B cell (primary cell): ENCODE data around the gene DMPK. TPM values are rescaled to one million over a fixed set of nuclear protein-coding genes. Genes with fewer than 3 reads are reported as not detected.

Source experiments
- ATAC-seq: fragments of 200-7000 bp; cut with Tn5 transposase; one replicate; pipeline ENCODE4 v1.10.0; 2021; ENCODE audit warnings: low read depth, mild to moderate bottlenecking, moderate number of reproducible peaks, moderate library complexity
- CTCF ChIA-PET: fragments of 350-600 bp; sonication (Branson Sonifier 250); formaldehyde crosslinking; loops from one replicate; lab custom pipeline; 2021; ENCODE audit warnings: antibody characterized with exemption, inconsistent platforms; lab: Charles Lee
- POLR2A ChIA-PET: fragments of 350-600 bp; sonication (Branson Sonifier 250); formaldehyde crosslinking; loops from one replicate; lab custom pipeline; 2021; ENCODE audit warnings: antibody characterized with exemption; lab: Charles Lee
- DNase-seq: peaks from one replicate; pipeline ENCODE4 v3.0.0; 2013
- H2AFZ ChIP-seq: 2 replicates; pipeline ENCODE4 v1.6.1; 2012; ENCODE audit warnings: mild to moderate bottlenecking, low read depth, low read length; ENCODE audit not compliant: insufficient read depth, poor library complexity, severe bottlenecking
- H3K27ac ChIP-seq, 2 donors: 1 replicate in 1 of 2; 2 replicates in 1 of 2; pipeline ENCODE4 v1.5.1; 2012 to 2013; ENCODE audit warnings: low read length in 2 of 2, mild to moderate bottlenecking in 2 of 2, moderate library complexity in 1 of 2
- H3K27me3 ChIP-seq, 4 experiments: fragments of 200-600 bp in 1 of 4; sonication (generic) in 1 of 4; replicated peaks in 1 of 4; 1 replicate in 2 of 4; 2 replicates in 2 of 4; pipeline versions ENCODE4 v1.6.1 to v1.7.0; 2013 to 2016; ENCODE audit warnings: low read length in 3 of 4, mild to moderate bottlenecking in 2 of 4, mixed read lengths in 1 of 4, moderate library complexity in 1 of 4; ENCODE audit not compliant: insufficient read depth in 4 of 4, control insufficient read depth in 3 of 4; ENCODE audit errors: control extremely low read depth in 1 of 4
- H3K36me3 ChIP-seq, 2 experiments: replicated peaks in 1 of 2; 1 replicate in 1 of 2; 2 replicates in 1 of 2; pipeline versions ENCODE4 v1.6.1 to v1.7.1; 2013; ENCODE audit warnings: low read length in 1 of 2; ENCODE audit not compliant: insufficient read depth in 2 of 2, control insufficient read depth in 1 of 2; ENCODE audit errors: control extremely low read depth in 1 of 2, extremely low read depth in 1 of 2
- H3K4me1 ChIP-seq, 2 donors: fragments of 200-600 bp in 1 of 2; sonication (generic) in 1 of 2; 1 replicate in 1 of 2; 2 replicates in 1 of 2; pipeline versions ENCODE4 v1.5.1 to v1.6.1; 2013 to 2017; ENCODE audit warnings: low read length in 2 of 2; ENCODE audit not compliant: control insufficient read depth in 2 of 2, insufficient read depth in 2 of 2
- H3K4me2 ChIP-seq: replicated peaks from 2 replicates; pipeline ENCODE3; 2012; ENCODE audit warnings: mild to moderate bottlenecking, low read depth, low read length; ENCODE audit not compliant: poor library complexity, severe bottlenecking
- H3K4me3 ChIP-seq, 5 experiments: fragments of 200-600 bp in 1 of 5; sonication (generic) in 1 of 5; 1 replicate in 3 of 5; 2 replicates in 2 of 5; pipeline versions ENCODE4 v1.5.1 to v1.7.0; 2011 to 2016; ENCODE audit warnings: low read length in 4 of 5, mild to moderate bottlenecking in 4 of 5, low read depth in 2 of 5, control low read depth in 1 of 5, moderate library complexity in 1 of 5; ENCODE audit not compliant: insufficient read depth in 1 of 5; ENCODE audit errors: control extremely low read depth in 1 of 5, extremely low read depth in 1 of 5
- H3K79me2 ChIP-seq: fragments of 200-600 bp; sonication (generic); one replicate; pipeline ENCODE4 v1.6.0; 2016; ENCODE audit warnings: low read length; ENCODE audit not compliant: control insufficient read depth, insufficient read depth
- H3K9ac ChIP-seq: fragments of 200-600 bp; sonication (generic); 2 replicates; pipeline ENCODE4 v1.6.1; 2017; ENCODE audit warnings: mild to moderate bottlenecking, low read length, moderate library complexity
- H3K9me3 ChIP-seq, 3 donors: one replicate each; pipeline versions ENCODE4 v1.6.1 to v1.7.1; 2013; ENCODE audit warnings: low read length in 2 of 3; ENCODE audit not compliant: control insufficient read depth in 2 of 3, insufficient read depth in 1 of 3; ENCODE audit errors: control extremely low read depth in 1 of 3
- H4K20me1 ChIP-seq: 2 replicates; pipeline ENCODE4 v1.6.0; 2012; ENCODE audit warnings: mild to moderate bottlenecking, low read length; ENCODE audit not compliant: insufficient read depth, control insufficient read depth, poor library complexity, severe bottlenecking
- H3K27ac Mint-ChIP-seq: one replicate; pipeline ENCODE4 v1.8.0; 2021; ENCODE audit warnings: mixed read lengths
- H3K27me3 Mint-ChIP-seq: one replicate; pipeline ENCODE4 v1.8.0; 2021; ENCODE audit warnings: mixed read lengths
- H3K4me1 Mint-ChIP-seq: one replicate; pipeline ENCODE4 v1.8.0; 2021; ENCODE audit warnings: mixed read lengths
- H3K4me3 Mint-ChIP-seq: one replicate; pipeline ENCODE4 v1.8.0; 2021; ENCODE audit warnings: mixed read lengths
- H3K9me3 Mint-ChIP-seq: one replicate; pipeline ENCODE4 v1.8.0; 2022; ENCODE audit warnings: mixed read lengths; ENCODE audit not compliant: insufficient read depth
- CTCF ChIP-seq: fragments of 200-600 bp; IDR thresholded peaks from one replicate; pipeline ENCODE4 v1.8.0; 2022; ENCODE audit warnings: antibody characterized with exemption, mild to moderate bottlenecking
- EZH2 ChIP-seq: IDR thresholded peaks from 2 replicates; pipeline ENCODE4 v1.6.1; 2012; ENCODE audit warnings: borderline replicate concordance, low read depth, mild to moderate bottlenecking, moderate library complexity, low read length; ENCODE audit not compliant: insufficient read depth, poor library complexity, severe bottlenecking
- WGBS: methylation state at CpG from one replicate; pipeline ENCODE4 v1.1.5; 2013; ENCODE audit warnings: missing lambda C conversion rate; ENCODE audit not compliant: insufficient coverage; 5-methylcytosine and 5-hydroxymethylcytosine counted together
- intact Hi-C: fragments of 100-400 bp; cut with micrococcal nuclease; formaldehyde crosslinking; loops from one replicate; pipeline ENCODE4 v1.10.0; 2022
- polyA plus RNA-seq: library from polyadenylated mRNA; depleted of rRNA; stranded (reverse); fragments of >200 nt; gene quantifications from 2 replicates; pipeline ENCODE4 v1.2.3, GENCODE V29; 2012
- total RNA-seq, 2 donors: library from RNA; stranded (reverse); fragments of 120-200 nt in 1 of 2; gene quantifications; 1 replicate in 1 of 2; 2 replicates in 1 of 2; pipeline versions ENCODE4 v1.2.3 to v1.2.4, GENCODE V29; 2013 to 2022

DMPK gene
- total and polyA plus RNA-seq, 2 donors (not counting 1 experiment from before 2014, with no cell fraction given): 28.7 to 58.3 TPM

- Histone ChIP-seq H3K27ac (no peak overlapping the region), H2AFZ (no peak overlapping the region), H3K27me3 (peaks cover 0 to 6% (median 2%) of the 10 kb centered on the region in 4 experiments), H3K4me1 (peaks cover 19 to 23% of the 10 kb centered on the region in 2 donors), H4K20me1 (peaks cover 14% of the 10 kb centered on the region), H3K9me3 (no peaks in the 10 kb centered on the region), H3K36me3 (peaks cover 0 to 21% of the 10 kb centered on the region in 2 experiments), H3K4me3 (no peak overlapping the region), H3K9ac (no peak overlapping the region), H3K79me2 (no peaks in the 10 kb centered on the region), H3K4me2 (no peak overlapping the region)
- DNase-seq: no peak
- Mint-ChIP-seq H3K4me3 (no peak overlapping the region), H3K9me3 (no peaks in the 10 kb centered on the region), H3K27ac (no peak overlapping the region), H3K27me3 (peaks cover 3% of the 10 kb centered on the region), H3K4me1 (peaks cover 11% of the 10 kb centered on the region)
- no peak for TF ChIP-seq CTCF
- no peak for TF ChIP-seq EZH2
- intact Hi-C loops: loop anchor here (1.0 to 2.0 kb wide), 5 partner anchors 25 to 199 kb away; partner anchors contain the start of genes DMWD and SYMPK
- 91% methylated on average over 19 of the region's 19 CpGs for WGBS
- no peak for ATAC-seq
- CTCF ChIA-PET: interaction anchor here (0.5 to 2.2 kb wide), 7 partner anchors 9 to 631 kb away, joined by 3 to 23 read pairs (median 4); partner anchors contain the start of gene SIX5
- POLR2A ChIA-PET: interaction anchor here (0.8 kb wide), 1 partner anchor 148 kb away, joined by 8 read pairs; no protein-coding TSS in a partner anchor
These were observed 35.5 kb upstream of the DMPK start for GRCh38 chr19:45817725-45818301.
